SK-N-SH treated with all-trans-retinoic acid at 6 μM for 48 hours (cell line): Measurements from ENCODE around the gene MAGED4B.

ENCODE experiments used
- ATAC-seq: fragments of 200-7000 bp; cut with Tn5 transposase; 3 replicates; pipeline ENCODE4 v1.9.1; 2020; ENCODE audit warnings: mild to moderate bottlenecking, moderate library complexity
- ARNTL ChIP-seq: fragments of 450-650 bp; formaldehyde crosslinking; IDR thresholded peaks from 2 replicates; pipeline ENCODE4 v1.5.0; 2020; ENCODE audit warnings: low read depth, mild to moderate bottlenecking, moderate library complexity, borderline replicate concordance
- CSDC2 ChIP-seq: fragments of 250-450 bp; sonication (Bioruptor Pico); IDR thresholded peaks from 2 replicates; pipeline ENCODE4 v1.5.0; 2020; ENCODE audit warnings: mild to moderate bottlenecking, moderate library complexity
- CSRNP3 ChIP-seq: fragments of 250-450 bp; sonication (Bioruptor Pico); IDR thresholded peaks from 2 replicates; pipeline ENCODE4 v1.5.1; 2021; ENCODE audit warnings: mild to moderate bottlenecking, moderate library complexity
- ISL1 ChIP-seq: fragments of 250-450 bp; sonication (Bioruptor Pico); IDR thresholded peaks from 2 replicates; pipeline ENCODE4 v2.1.2; 2022; ENCODE audit warnings: mild to moderate bottlenecking, moderate library complexity
- OSR1 ChIP-seq: fragments of 250-450 bp; sonication (Bioruptor Pico); IDR thresholded peaks from 2 replicates; pipeline ENCODE4 v1.8.0; 2022; ENCODE audit warnings: moderate library complexity, mild to moderate bottlenecking, inconsistent platforms
- PATZ1 ChIP-seq: fragments of 250-450 bp; sonication (Bioruptor Pico); IDR thresholded peaks from 2 replicates; pipeline ENCODE4 v1.8.0; 2020; ENCODE audit warnings: mild to moderate bottlenecking, moderate library complexity, borderline replicate concordance
- POU6F1 ChIP-seq: fragments of 250-450 bp; sonication (Bioruptor Pico); IDR thresholded peaks from 2 replicates; pipeline ENCODE4 v1.8.0; 2021; ENCODE audit warnings: low read depth, mild to moderate bottlenecking, moderate library complexity, borderline replicate concordance
- PPARA ChIP-seq: fragments of 250-450 bp; sonication (Bioruptor Pico); IDR thresholded peaks from 2 replicates; pipeline ENCODE4 v1.5.0; 2020; ENCODE audit warnings: mild to moderate bottlenecking, borderline replicate concordance
- TOX ChIP-seq: fragments of 250-450 bp; sonication (Bioruptor Pico); IDR thresholded peaks from 2 replicates; pipeline ENCODE4 v1.8.0; 2021; ENCODE audit warnings: mild to moderate bottlenecking, moderate library complexity, borderline replicate concordance
- ZC3H10 ChIP-seq: fragments of 250-450 bp; sonication (Bioruptor Pico); IDR thresholded peaks from 2 replicates; pipeline ENCODE4 v1.5.1; 2021; ENCODE audit warnings: mild to moderate bottlenecking, moderate library complexity
- ZNF565 ChIP-seq: fragments of 450-650 bp; formaldehyde crosslinking; conservative IDR thresholded peaks from 2 replicates; pipeline ENCODE4 v1.5.0; 2020; ENCODE audit warnings: low read depth, mild to moderate bottlenecking, moderate library complexity
- ZNF70 ChIP-seq: fragments of 450-650 bp; formaldehyde crosslinking; IDR thresholded peaks from 2 replicates; pipeline ENCODE4 v1.5.0; 2020; ENCODE audit warnings: mild to moderate bottlenecking, moderate library complexity

Gene MAGED4B

GRCh38 chrX:52015794-52016193, 53.2 kb downstream of the MAGED4B start:
- ATAC-seq: no peak
- TF ChIP-seq OSR1 (CRISPR knock-in tag) (no peak), PATZ1 (CRISPR knock-in tag) (no peak), ARNTL (no peak), CSRNP3 (CRISPR knock-in tag) (no peak), ZC3H10 (CRISPR knock-in tag) (no peak), POU6F1 (CRISPR knock-in tag) (no peak), ZNF70 (CRISPR knock-in tag) (no peak), ISL1 (CRISPR knock-in tag) (no peak), CSDC2 (CRISPR knock-in tag) (no peak), ZNF565 (no peak), PPARA (CRISPR knock-in tag) (no peak), TOX (CRISPR knock-in tag) (no peak)
